GF-D8 (cell line): ENCODE results near the gene CYP19A1.
"Not testable (repeated sequence)": the region's sequence is repeated elsewhere in the genome, so short reads cannot be mapped to it uniquely, and the experiment has no call there.

Experiments
- DNase-seq: peaks from one replicate; lab custom pipeline; 2025; lab: John Stamatoyannopoulos, UW

CYP19A1 gene

GRCh38 chr15:51205050-51205975 is 133.1 kb downstream of the CYP19A1 start:
- no peak for DNase-seq

- no peak for DNase-seq
These were observed 134.6 kb downstream of the CYP19A1 start for GRCh38 chr15:51203797-51204196.

GRCh38 chr15:51202783-51203182 is 135.6 kb downstream of the CYP19A1 start:
- no peak for DNase-seq

GRCh38 chr15:51201581-51201980 is 136.8 kb downstream of the CYP19A1 start:
- DNase-seq, result no peak

- DNase-seq, result no peak
These were observed 137.6 kb downstream of the CYP19A1 start for GRCh38 chr15:51200792-51201191.

DNA sequence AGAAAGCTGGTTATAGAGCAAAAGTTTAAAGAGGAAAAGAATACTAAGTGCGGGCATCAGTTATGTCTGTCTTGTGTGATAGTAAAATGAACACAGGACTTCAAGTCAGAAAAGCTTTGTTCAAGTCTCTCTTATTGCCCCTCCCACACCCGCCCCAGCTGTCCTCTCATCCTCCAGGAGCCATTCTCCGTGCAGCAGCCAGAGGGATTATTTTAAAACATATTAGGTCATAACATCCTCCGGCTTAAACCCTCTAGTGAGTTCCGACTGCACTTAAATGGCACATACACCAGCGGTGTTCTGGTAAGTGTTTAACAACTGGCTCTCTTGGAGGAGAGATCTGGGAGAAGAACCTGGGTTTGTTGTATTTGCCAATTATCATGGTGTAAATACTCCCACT is 138.9 kb downstream of the CYP19A1 start:
- DNase-seq, result no peak

- DNase-seq, result no peak
These were observed 139.6 kb downstream of the CYP19A1 start for GRCh38 chr15:51198701-51199232.

DNA sequence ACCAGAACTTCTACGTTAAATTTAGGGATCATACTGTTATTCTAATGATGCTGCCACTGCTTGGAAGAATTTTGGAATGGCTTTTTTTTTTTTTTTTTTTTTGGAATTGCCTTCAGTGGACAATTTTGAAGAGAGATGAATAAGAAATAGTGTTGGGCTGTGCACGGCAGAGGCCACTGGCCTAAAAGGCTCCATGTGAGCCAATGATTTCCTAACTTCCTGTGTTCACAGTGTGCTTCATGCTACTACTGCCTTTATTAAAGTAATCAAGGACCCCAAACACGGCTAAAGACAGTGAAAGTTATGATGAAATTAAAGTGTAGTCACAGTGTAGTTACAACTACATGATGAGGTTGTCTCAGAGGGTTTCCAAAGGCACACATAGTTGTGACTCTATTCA is 142.9 kb downstream of the CYP19A1 start:
- DNase-seq, result no peak

DNA sequence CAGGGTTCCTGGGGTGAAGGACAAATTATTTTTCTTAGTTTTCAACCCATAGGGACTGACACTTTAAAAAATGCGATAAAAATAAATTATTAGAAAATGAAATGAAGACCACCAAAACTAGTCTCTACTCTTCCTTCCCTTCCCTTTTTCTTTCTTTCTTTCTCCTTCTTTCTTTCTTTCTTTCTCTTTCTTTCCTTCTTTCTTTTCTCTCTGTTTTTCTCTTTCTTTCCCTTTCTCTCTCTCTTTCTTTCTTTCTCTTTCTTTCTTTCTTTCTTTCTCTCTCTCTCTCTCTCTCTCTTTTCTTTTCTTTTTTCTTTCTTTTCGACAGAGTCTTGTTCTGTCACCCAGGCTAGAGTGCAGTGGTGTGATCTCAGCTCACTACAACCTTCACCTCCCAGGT is 144.4 kb downstream of the CYP19A1 start:
- no peak for DNase-seq

GRCh38 chr15:51193526-51193925 is 144.9 kb downstream of the CYP19A1 start:
- DNase-seq, result no peak

DNA sequence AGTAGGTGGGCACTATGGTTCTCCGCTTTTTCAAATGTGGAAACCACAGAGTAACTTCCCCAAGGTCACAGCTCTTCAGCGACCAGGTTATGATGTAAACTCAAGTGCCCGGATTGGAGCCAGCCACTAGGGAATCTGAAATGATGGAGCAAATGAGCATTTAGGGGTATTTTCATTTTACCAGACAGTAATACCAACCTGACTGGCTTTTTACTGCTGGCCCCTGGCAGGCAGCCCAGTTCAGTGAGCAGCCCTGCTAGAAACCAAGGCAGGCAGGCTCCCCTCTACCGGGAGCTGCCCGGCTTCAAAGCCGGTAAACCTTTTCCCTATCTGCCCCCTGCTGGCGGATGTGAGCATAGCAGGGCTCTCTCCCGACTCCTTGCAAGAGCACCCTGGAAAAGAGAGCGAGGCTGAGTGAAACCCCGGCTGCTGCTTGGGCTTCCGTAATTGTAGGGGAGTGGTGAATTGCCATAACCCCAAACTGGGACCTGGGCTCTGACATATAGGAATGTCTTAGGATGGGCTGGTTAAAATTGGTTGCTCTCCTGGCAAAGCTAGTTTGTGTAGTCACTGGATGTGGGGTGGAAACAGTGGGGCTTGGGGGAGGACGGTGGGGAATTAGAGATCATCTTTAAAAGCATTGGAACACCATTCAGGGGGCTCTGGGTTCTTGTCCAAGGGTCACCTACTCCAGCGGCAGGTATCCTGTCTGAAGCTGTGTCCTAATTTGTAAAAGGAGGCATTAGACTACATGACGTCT is 145.7 kb downstream of the CYP19A1 start:
- no peak for DNase-seq

DNA sequence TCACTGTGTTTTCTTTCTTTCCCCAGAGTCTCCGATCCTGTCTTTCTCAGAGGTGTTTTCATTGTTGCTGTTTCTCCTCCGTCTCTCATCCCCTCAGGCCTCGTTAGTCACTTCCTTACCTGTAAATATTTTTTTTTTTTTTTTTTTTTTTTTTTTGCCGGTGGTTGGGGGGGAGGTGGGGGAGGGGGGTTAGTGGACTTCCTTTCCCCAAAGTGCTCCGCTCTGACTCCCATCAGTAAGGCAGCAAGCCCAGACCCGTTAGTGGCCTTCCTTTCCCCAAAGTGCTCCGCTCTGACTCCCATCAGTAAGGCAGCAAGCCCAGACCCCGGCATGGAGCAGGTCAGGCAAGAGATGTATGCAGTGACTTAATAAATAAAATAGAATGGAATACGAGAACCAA is 146.6 kb downstream of the CYP19A1 start:
- DNase-seq, result no peak

DNA sequence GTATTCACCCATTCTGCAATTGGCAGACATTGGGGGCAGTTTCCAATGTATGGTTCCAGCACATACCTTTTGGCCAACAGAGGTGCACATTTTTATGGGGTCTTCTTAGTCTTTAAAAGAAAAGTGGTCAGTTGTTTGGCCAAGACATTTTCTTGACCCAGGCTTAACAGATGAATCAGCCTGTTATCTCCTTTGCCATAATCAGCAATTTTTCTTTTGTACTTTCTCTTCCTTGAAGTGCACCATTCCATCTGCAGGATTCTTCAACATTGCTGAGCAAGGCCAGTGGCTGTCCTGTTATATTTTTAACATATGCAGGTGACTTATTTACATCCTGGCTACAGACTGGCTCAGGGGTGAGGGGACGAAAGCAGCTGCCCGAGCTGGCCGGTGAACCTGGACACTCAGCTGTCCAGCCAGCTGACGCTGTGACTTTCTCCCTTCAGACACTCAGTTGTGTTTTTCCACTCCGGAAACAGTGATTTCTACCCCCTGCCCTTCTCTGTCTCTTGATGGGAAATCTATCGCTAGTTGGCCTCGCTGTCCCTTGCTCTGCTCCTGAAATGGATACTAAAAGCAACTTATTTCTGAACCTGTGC is 147.2 kb downstream of the CYP19A1 start:
- no peak for DNase-seq

GRCh38 chr15:51190424-51191068 is 147.8 kb downstream of the CYP19A1 start:
- no peak for DNase-seq

GRCh38 chr15:51189669-51190385 is 148.6 kb downstream of the CYP19A1 start:
- no peak for DNase-seq

- DNase-seq, result not testable (repeated sequence)
These were observed 149.6 kb downstream of the CYP19A1 start for GRCh38 chr15:51188791-51189190.

GRCh38 chr15:51186891-51187290 is 151.5 kb downstream of the CYP19A1 start:
- no peak for DNase-seq

DNA sequence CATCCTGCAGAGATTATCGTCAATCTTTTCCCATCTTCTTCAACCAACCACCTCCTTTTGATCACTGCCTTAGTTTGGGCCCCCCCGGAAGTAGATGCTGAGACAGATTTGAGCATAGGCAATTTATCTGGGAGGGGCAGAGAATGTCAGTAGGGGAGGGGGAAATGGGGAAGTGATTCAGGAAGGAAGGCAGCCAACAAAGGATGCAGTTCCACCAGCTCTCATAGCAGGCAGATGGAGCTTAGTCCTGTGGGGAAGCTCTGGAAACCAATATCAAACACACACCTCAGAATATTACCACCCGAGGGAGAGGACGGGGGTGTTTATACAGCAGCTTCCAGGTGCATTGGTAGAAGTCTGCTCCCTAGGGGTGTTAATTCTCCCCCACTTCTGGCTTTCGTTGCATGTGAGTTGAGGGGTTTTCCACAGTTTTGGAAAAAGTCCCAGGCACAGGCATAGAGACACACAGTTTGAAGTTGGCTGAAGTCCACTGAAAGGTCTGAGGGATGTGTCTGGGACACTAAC is 152.2 kb downstream of the CYP19A1 start:
- DNase-seq, result no peak

GRCh38 chr15:51185213-51186159 is 152.9 kb downstream of the CYP19A1 start:
- no peak for DNase-seq

- no peak for DNase-seq
These were observed 153.8 kb downstream of the CYP19A1 start for GRCh38 chr15:51184627-51185026.
